ENCODE data around the gene ABHD2. TPM values are rescaled to one million over a fixed set of nuclear protein-coding genes. Genes with fewer than 3 reads are reported as not detected.

The ABHD2 gene
- total and polyA plus RNA-seq, 2 donors, result 16.0 to 41.0 TPM

- DNase-seq (ENCODE audit: extremely low spot score), result no peak
- Histone ChIP-seq H3K27ac (ENCODE audit: low read depth) (no peak overlapping the region), H3K36me3 (ENCODE audit: insufficient read depth) (no peaks in the 10 kb centered on the region), H3K4me3 (ENCODE audit: low read depth, low read length) (no peak overlapping the region), H3K4me1 (ENCODE audit: insufficient read depth) (peaks cover 4% of the 10 kb centered on the region)
- 83% methylated on average over 1 of the region's 1 CpG for WGBS
These were observed 9.1 kb downstream of the ABHD2 start for GRCh38 chr15:89097313-89097712.

GRCh38 chr15:89098281-89098680 is 10.0 kb downstream of the ABHD2 start:
- H3K4me1 ChIP-seq (ENCODE audit: insufficient read depth), result peaks cover 4% of the 10 kb centered on the region
- 61% methylated on average over 1 of the region's 1 CpG for WGBS
- no peak for DNase-seq (ENCODE audit: extremely low spot score)

GRCh38 chr15:89099968-89100367 is 11.7 kb downstream of the ABHD2 start:
- peaks cover 4% of the 10 kb centered on the region for H3K4me1 ChIP-seq (ENCODE audit: insufficient read depth)
- H3K36me3 ChIP-seq (ENCODE audit: insufficient read depth), result no peaks in the 10 kb centered on the region
- DNase-seq (ENCODE audit: extremely low spot score), result no peak
- WGBS, result 98% methylated on average over 3 of the region's 3 CpGs
- H3K27ac ChIP-seq (ENCODE audit: low read depth), result no peak overlapping the region
- H3K4me3 ChIP-seq (ENCODE audit: low read depth, low read length), result no peak overlapping the region

More at GRCh38 chr15:89098281-89098680, 10.0 kb downstream of the ABHD2 start:
- Histone ChIP-seq H3K27ac (ENCODE audit: low read depth) (no peak overlapping the region), H3K36me3 (ENCODE audit: insufficient read depth) (no peaks in the 10 kb centered on the region), H3K4me3 (ENCODE audit: low read depth, low read length) (no peak overlapping the region)

GRCh38 chr15:89101302-89102193 is 13.3 kb downstream of the ABHD2 start:
- Histone ChIP-seq H3K4me1 (ENCODE audit: insufficient read depth) (peaks cover 4% of the 10 kb centered on the region), H3K27ac (ENCODE audit: low read depth) (peak overlapping the region; percentile 54), H3K4me3 (ENCODE audit: low read depth, low read length) (no peak overlapping the region), H3K36me3 (ENCODE audit: insufficient read depth) (no peaks in the 10 kb centered on the region)
- WGBS, result 41% methylated on average over 8 of the region's 8 CpGs
- DNase-seq (ENCODE audit: extremely low spot score), result no peak

GRCh38 chr15:89103481-89104171 is 15.4 kb downstream of the ABHD2 start:
- WGBS, result 90% methylated on average over 5 of the region's 5 CpGs
- no peak for DNase-seq (ENCODE audit: extremely low spot score)
- H3K27ac ChIP-seq (ENCODE audit: low read depth), result no peak overlapping the region
- peaks cover 4% of the 10 kb centered on the region for H3K4me1 ChIP-seq (ENCODE audit: insufficient read depth)
- H3K36me3 ChIP-seq (ENCODE audit: insufficient read depth), result no peaks in the 10 kb centered on the region
- H3K4me3 ChIP-seq (ENCODE audit: low read depth, low read length), result no peak overlapping the region

- H3K36me3 ChIP-seq (ENCODE audit: insufficient read depth), result no peaks in the 10 kb centered on the region
- no peak overlapping the region for H3K4me3 ChIP-seq (ENCODE audit: low read depth, low read length)
- WGBS, result 95% methylated on average over 9 of the region's 9 CpGs
- H3K4me1 ChIP-seq (ENCODE audit: insufficient read depth), result peaks cover 4% of the 10 kb centered on the region
- H3K27ac ChIP-seq (ENCODE audit: low read depth), result no peak overlapping the region
- DNase-seq (ENCODE audit: extremely low spot score), result no peak
These were observed 15.9 kb downstream of the ABHD2 start for GRCh38 chr15:89104172-89104564.

- 33% methylated on average over 4 of the region's 4 CpGs for WGBS
- no peak overlapping the region for H3K4me3 ChIP-seq (ENCODE audit: low read depth, low read length)
- H3K4me1 ChIP-seq (ENCODE audit: insufficient read depth), result peaks cover 2% of the 10 kb centered on the region
- H3K36me3 ChIP-seq (ENCODE audit: insufficient read depth), result no peaks in the 10 kb centered on the region
- peak overlapping the region; percentile 15 for H3K27ac ChIP-seq (ENCODE audit: low read depth)
- DNase-seq (ENCODE audit: extremely low spot score), result no peak
These were observed 16.9 kb downstream of the ABHD2 start for GRCh38 chr15:89105147-89105546.

- WGBS, result 88% methylated on average over 11 of the region's 11 CpGs
- H3K4me1 ChIP-seq (ENCODE audit: insufficient read depth), result peaks cover under 1% of the 10 kb centered on the region
- H3K36me3 ChIP-seq (ENCODE audit: insufficient read depth), result no peaks in the 10 kb centered on the region
- no peak overlapping the region for H3K27ac ChIP-seq (ENCODE audit: low read depth)
- no peak for DNase-seq (ENCODE audit: extremely low spot score)
- no peak overlapping the region for H3K4me3 ChIP-seq (ENCODE audit: low read depth, low read length)
These were observed 17.9 kb downstream of the ABHD2 start for GRCh38 chr15:89106200-89106599.

GRCh38 chr15:89107984-89108383 is 19.7 kb downstream of the ABHD2 start:
- H3K4me3 ChIP-seq (ENCODE audit: low read depth, low read length), result no peak overlapping the region
- no peak overlapping the region for H3K27ac ChIP-seq (ENCODE audit: low read depth)
- no peak for DNase-seq (ENCODE audit: extremely low spot score)
- peaks cover 4% of the 10 kb centered on the region for H3K4me1 ChIP-seq (ENCODE audit: insufficient read depth)
- H3K36me3 ChIP-seq (ENCODE audit: insufficient read depth), result no peaks in the 10 kb centered on the region
- 85% methylated on average over 5 of the region's 5 CpGs for WGBS

GRCh38 chr15:89108835-89109234 is 20.6 kb downstream of the ABHD2 start:
- no peak for DNase-seq (ENCODE audit: extremely low spot score)
- no peak overlapping the region for H3K4me3 ChIP-seq (ENCODE audit: low read depth, low read length)
- H3K27ac ChIP-seq (ENCODE audit: low read depth), result no peak overlapping the region
- H3K36me3 ChIP-seq (ENCODE audit: insufficient read depth), result no peaks in the 10 kb centered on the region
- WGBS, result 96% methylated on average over 4 of the region's 4 CpGs
- peaks cover 5% of the 10 kb centered on the region for H3K4me1 ChIP-seq (ENCODE audit: insufficient read depth)

GRCh38 chr15:89109238-89109637 is 21.0 kb downstream of the ABHD2 start:
- WGBS, result 77% methylated on average over 4 of the region's 4 CpGs
- H3K27ac ChIP-seq (ENCODE audit: low read depth), result no peak overlapping the region
- H3K4me1 ChIP-seq (ENCODE audit: insufficient read depth), result peaks cover 5% of the 10 kb centered on the region
- no peak for DNase-seq (ENCODE audit: extremely low spot score)
- H3K4me3 ChIP-seq (ENCODE audit: low read depth, low read length), result no peak overlapping the region
- no peaks in the 10 kb centered on the region for H3K36me3 ChIP-seq (ENCODE audit: insufficient read depth)

GRCh38 chr15:89110060-89110459 is 21.8 kb downstream of the ABHD2 start:
- H3K4me3 ChIP-seq (ENCODE audit: low read depth, low read length), result no peak overlapping the region
- no peaks in the 10 kb centered on the region for H3K36me3 ChIP-seq (ENCODE audit: insufficient read depth)
- 97% methylated on average over 8 of the region's 8 CpGs for WGBS
- no peak overlapping the region for H3K27ac ChIP-seq (ENCODE audit: low read depth)
- peaks cover 6% of the 10 kb centered on the region for H3K4me1 ChIP-seq (ENCODE audit: insufficient read depth)
- DNase-seq (ENCODE audit: extremely low spot score), result no peak

GRCh38 chr15:89111352-89111751 is 23.1 kb downstream of the ABHD2 start:
- peaks cover 6% of the 10 kb centered on the region for H3K4me1 ChIP-seq (ENCODE audit: insufficient read depth)
- H3K36me3 ChIP-seq (ENCODE audit: insufficient read depth), result no peaks in the 10 kb centered on the region
- no peak overlapping the region for H3K4me3 ChIP-seq (ENCODE audit: low read depth, low read length)
- DNase-seq (ENCODE audit: extremely low spot score), result no peak
- H3K27ac ChIP-seq (ENCODE audit: low read depth), result no peak overlapping the region

GRCh38 chr15:89111961-89112340 is 23.7 kb downstream of the ABHD2 start:
- Histone ChIP-seq H3K27ac (ENCODE audit: low read depth) (no peak overlapping the region), H3K4me1 (ENCODE audit: insufficient read depth) (peaks cover 6% of the 10 kb centered on the region), H3K4me3 (ENCODE audit: low read depth, low read length) (no peak overlapping the region), H3K36me3 (ENCODE audit: insufficient read depth) (no peaks in the 10 kb centered on the region)
- WGBS, result 75% methylated on average over 4 of the region's 4 CpGs
- DNase-seq (ENCODE audit: extremely low spot score), result no peak
